Activated CD8-positive, alpha-beta memory T cell treated with anti-CD3 and anti-CD28 coated beads, Interleukin-2, amount 50 U/mL, for 24 hours (primary cell): Measurements from ENCODE around the gene MNAT1.
"Not testable (repeated sequence)": the region's sequence is repeated elsewhere in the genome, so short reads cannot be mapped to it uniquely, and the experiment has no call there.

Source experiments
- DNase-seq: peaks from one replicate; pipeline ENCODE4 v3.0.0-alpha.2; 2020; ENCODE audit errors: extremely low read depth

The MNAT1 gene

DNA sequence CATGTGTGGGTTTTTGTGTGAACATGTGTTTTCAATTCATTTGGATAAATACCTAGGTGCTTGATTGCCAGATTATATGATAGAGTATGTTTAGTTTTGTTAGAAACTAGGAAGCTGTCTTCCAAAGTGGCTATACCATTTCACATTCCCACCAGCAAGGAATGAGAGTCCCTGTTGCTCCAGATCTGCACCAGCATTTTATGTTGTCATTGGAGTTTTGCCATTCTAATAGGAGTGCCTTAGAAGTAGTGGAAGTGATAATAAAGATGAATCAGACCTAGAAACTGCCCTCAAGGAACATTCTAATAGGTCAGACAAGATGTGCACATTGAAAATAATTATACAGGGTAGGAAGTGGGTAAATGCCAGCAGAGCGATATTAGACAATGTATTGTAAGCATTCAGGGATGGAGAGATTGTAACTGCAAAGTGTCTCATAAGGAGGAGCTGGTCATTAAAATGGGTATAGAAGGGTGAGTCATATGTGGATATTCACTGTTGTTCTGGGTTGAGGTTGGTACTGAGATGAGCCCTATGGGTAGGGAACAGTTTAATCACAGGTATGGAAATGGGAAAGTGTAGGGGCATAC, 71.4 kb downstream of the MNAT1 start:
- no peak for DNase-seq

DNA sequence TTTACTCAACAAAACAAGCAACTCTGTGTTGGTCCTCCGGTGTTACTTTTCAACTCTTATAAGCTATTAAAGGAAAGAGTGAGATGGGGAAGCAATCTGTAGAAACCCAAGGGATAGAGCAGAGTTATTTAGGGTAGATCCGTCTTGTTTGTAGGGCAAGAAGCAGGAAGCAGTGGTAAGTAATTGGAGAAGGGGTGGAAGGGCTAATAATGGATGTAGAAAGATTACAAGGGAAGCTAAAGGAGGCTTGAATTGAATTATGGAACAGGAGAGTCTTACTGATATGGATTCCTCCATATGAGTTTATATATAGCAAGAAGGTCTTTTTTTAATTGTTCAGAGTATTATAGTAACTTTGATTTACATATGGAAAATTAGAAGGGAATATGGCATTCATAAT, 72.7 kb downstream of the MNAT1 start:
- DNase-seq, result no peak

DNA sequence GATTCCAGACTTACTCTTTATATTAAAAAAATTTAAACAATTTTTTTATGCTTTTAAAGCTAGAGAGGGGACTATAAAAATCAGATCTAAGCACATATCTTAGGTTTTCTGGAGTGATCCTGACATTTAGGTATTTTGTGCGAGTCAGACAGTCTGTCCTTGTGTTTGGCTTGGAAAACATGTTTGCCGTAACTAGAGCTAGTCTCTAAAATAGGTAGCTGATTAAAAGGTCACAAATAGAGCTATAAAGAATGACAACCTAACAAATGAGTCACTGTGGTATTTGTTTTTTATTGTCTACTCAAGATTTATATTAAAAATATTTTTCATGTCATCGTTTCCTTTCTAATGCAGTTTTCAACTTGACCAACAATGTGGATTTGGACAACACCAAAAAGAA, 73.4 kb downstream of the MNAT1 start:
- no peak for DNase-seq

DNA sequence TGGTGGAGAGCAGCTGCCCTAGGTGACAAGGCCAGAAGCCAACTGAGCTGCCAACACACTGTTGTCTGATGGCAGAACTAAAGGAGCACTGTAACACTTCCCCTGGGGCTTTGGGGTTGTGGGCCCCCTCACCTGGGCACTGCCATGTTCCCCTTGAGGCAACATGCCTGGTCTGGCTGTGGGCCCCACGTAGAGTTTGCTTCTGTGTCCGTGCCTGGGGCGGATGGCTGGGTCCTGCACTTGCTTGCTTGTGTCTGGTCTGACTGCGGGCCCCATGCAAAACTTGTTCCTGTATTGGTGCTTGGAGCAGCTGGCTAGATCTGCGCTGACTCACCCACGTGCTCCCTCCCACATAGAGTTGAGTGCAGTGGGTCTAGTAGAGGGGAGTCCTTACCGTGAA, 78.4 kb downstream of the MNAT1 start:
- no peak for DNase-seq

DNA sequence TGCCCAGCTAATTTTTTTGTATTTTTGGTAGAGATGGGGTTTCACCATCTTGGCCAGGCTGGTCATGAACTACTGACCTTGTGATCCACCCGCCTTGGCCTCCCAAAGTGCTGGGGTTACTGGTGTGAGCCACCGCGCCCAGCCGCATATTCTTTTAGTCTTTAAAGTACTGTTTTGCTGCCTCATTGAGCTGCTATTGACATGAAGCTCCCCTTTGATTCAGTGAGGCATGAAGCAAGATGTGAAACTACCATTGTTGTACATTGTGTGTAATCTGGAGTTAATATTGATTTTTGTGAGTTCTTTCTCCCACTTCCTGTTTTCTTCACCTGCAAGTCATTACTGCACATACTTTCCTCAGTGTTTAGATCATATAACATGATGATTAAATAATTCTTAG, 80.8 kb downstream of the MNAT1 start:
- DNase-seq, result no peak

DNA sequence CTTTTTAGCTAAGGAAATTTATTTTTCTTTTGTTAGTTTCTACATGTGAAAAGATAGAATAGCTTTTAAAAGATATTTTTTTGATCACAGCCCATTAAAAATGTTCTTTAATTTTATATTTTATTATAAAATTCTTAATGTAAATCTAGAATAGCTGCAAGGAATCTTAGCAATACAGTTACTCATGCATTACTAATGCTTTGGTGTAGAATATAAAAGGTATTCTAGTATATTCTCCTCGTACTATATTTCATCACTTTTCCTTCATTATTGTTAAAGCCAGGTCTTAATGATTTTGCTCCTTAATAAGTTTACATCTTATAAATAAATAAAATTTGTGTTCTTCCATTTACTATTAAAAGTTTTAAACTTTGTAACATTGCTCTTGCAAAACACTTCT, 82.6 kb downstream of the MNAT1 start:
- no peak for DNase-seq

DNA sequence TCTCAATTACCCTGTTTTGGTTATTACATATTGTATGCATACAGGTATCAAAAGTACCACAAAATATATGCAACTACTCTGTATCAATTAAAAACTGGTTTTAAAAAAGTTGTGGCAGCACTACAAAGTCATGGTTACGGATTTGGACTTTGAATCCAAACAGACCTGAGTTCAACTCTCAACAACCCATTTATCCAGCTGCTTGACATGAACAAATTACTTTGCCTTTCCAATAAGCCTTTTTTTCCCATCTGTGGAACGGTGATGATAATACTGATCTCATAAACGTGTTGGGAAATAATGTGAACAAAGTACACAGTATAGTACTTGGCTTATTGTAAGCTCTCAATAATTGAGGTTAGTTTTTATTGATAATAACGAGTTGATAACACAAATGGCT, 85.0 kb downstream of the MNAT1 start:
- no peak for DNase-seq

DNA sequence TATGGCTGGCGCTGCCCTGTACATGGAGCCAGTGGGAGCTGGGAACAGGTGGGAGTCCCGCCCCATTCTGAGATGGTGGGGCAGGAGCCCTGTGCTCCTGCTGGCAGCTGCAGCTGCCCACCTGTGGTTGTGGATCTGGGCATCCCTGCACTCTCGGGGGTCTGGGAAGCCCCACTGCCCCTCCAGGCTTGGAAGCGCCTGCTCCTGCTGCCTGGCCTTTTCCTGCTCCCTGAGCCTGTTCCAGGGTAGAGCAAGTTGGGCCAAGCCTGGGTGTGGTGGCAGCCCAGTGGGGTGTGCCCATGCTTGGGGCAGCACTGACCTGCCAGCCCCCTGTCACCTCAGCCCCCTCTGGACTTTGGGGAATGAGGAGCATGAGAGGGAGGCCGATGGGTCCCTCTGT, 104.0 kb downstream of the MNAT1 start:
- no peak for DNase-seq

DNA sequence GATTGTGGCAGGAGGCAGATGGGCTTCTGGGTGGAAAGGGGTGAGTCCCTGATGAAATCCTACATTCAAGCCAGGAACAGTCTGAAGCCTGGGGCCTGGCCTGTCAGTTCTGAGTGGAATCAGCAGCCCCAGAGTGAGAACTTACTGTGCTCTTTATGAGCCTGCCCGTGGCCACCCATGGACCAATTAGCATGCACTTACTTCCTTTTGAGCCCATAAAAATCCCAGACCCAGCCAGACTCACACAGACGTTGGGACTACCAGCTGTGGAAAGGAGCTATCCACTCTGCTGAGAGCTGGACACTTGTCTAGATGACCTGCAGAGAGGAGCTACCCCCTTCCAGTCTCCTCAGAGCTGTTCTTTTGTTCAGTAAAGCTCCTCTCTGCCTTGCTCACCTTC, 104.5 kb downstream of the MNAT1 start:
- DNase-seq, result no peak

DNA sequence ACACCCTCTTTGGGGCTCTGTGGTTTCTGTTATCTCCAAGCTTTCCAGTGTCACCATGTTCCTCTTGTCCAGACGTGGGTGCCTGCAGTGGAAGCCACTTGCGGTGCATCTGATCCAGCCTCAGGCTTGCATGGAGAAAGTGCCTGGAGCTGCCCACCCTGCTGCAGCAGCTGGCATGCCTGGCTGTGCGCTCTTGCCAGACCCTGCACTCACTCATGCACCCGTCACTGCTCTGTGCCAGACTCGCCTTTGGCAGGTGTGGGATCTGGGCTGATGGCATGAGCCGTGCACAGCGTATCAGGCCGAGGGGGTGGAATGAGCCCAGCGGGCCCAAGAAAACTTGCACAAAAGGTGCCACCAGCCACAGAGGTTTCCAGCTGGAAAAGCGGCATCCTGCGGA, 105.1 kb downstream of the MNAT1 start:
- no peak for DNase-seq

DNA sequence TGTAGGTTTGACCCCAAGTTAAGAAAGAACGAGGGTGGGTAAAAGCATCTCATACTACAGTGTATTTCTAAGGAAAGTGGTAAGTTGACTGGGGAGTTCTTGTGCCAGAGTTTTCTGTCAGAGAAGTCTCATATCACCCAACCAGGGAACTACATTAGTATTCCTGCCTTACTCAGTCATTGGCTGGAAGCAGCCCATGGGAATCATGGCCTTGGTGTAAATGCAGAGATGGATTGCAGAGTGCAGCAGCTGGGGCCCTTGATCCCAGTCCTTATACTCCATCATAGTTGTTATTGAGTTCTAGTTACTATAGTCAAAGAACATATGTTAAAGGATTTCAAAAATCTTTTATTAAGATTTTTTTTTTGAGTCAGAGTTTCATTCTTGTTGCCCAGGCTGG, 105.8 kb downstream of the MNAT1 start:
- DNase-seq, result no peak

DNA sequence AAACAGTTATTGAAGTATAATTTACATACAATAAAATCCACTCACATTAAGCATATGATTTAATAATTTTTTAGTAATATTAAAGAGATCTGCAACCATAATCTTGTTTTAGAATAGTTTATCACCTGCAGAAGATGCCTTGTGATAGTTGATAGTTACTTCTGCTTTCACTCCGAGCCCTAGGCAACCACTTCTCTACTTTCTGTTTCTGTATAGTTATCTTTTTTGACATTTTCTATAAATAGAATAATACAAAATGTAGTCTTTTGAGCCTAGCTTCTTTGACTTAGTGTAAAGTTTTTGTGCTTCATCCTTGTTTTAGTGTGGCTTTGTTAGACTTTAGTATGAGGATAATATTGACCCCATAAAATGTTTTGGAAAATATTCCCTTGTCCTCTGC, 111.0 kb downstream of the MNAT1 start:
- DNase-seq, result no peak

DNA sequence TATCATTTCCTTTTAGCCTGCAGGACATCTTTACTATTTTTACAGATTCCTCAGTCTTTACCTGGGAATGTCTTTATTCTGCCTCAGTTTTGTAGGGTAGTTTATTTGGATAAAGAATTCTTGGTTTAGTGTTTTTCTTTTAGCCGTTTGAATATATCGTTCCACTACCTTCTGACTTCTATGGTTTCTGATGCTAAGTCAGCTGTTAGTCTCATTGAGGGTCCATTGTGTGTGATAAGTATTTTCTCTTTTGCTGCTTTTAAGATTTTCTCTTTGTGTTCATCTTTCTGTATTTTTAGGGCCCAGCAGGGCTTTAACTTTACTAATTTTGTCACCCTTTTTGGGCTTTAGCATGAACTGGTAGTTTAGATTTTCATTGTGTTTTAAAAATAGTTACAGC, 113.5 kb downstream of the MNAT1 start:
- DNase-seq, result no peak

DNA sequence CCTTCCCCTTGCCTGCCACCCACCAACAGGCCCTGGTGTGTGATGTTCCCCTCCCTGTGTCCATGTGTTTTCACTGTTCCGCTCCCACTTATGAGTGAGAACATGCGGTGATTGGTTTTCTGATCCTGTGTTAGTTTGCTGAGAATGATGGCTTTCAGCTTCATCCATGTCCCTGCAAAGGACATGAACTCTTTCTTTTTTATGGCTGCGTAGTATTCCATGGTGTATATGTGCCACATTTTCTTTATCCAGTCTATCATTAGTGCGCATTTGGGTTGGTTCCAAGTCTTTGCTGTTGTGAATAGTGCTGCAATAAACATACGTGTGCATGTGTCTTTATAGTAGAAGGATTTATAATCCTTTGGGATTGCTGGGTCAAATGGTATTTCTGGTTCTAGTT, 117.1 kb downstream of the MNAT1 start:
- not testable (repeated sequence) for DNase-seq

DNA sequence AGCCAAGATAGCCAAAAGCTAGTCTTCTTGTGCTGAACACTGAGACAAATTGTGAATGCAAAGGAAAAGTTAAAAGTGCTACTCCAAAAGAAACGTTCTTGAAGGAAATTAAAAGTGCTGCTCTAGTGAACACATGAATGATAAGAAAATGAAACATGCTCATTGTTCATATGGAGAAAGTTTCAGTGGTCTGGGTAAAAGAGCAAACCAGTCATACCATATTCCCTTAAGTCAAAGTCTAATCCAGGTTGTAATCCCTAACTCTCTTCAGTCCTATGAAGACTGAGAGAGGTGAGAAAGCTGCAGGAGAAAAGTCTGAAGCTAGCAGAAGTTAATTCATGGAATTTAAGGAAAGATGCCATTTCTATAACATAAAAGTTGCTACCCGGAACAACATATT, 121.5 kb downstream of the MNAT1 start:
- no peak for DNase-seq

DNA sequence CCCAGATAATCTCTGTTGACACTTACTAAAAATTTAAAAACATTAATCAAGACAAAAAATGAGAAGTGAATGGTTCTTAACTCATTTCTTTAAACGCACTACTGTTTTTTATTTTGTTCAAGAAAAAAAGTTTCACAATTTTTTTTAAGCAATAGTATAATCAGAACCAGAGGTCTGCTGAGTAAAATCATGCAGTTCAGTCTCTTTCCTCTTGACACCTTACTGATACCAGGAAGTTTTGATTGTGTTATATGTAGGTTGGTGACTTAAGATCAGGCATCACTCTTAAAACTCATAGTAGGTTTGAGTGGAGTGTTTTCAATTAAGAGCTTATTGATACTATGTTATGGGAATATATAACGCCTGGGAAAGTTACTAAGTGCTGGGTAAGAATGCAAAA, 125.0 kb downstream of the MNAT1 start:
- no peak for DNase-seq

DNA sequence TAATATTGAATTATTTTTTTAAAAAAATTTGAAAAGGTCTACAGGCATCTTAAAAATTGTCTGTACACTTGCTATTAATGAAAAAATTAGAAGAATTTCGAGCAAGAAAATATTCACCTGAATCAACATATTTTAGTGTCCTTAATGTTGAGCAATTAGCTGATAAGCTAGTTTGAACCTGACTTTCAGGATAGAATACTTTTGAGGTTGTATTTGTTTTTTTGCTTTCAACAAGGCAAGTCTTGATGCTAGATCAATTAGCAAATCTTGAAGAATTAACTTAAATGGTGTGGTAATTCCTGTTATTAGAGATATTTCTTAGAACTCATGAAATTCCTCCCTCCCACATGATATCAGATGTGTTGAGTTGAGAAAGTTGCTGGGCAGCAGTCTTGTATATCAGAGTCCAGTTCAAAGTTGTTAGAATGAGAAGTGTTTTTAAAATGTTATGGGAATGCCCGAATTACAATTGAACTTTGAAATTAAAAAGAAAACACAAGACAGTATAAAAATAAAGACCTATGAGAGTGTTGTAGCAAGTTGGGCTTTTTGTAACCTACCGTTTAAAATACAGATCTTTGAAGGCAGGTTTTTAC, 127.1 kb downstream of the MNAT1 start:
- DNase-seq, result no peak

DNA sequence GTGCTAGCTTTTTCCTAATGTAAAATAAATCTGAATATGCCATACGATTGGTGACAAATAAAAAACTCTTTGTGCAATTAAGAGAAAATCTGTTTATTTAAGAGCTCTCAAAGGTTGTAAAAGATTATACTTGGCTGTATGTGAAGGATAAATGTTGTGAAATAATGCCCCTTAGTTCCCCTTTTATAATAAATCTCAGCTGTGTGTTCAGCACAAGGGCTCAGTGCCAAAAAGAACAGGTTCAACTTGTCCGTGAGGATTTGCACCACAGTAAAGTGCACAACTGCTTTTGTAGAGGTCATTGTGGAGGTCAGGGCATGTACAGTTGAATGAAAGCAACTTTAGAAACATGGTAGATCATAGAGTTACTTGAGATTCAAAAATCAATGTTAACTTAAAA, 127.7 kb downstream of the MNAT1 start:
- no peak for DNase-seq

DNA sequence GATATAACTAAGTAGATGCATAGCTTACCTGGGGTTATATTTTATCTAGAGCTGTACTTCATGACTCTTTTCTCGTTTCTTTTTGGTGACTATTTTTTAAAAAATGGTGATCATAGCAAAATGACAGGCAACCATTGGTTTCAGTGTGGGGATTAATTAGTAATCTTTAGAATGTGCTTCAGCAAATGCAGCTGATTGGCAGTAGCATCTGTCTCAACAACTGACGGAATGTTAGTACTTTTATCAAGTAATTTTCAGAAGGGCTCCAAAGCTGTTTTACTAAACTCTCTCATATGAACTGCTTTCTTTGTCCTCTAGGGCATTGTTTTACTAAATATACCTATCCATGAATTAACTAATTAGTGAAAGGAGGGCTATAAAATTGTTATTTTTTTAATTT, 128.7 kb downstream of the MNAT1 start:
- DNase-seq, result no peak

DNA sequence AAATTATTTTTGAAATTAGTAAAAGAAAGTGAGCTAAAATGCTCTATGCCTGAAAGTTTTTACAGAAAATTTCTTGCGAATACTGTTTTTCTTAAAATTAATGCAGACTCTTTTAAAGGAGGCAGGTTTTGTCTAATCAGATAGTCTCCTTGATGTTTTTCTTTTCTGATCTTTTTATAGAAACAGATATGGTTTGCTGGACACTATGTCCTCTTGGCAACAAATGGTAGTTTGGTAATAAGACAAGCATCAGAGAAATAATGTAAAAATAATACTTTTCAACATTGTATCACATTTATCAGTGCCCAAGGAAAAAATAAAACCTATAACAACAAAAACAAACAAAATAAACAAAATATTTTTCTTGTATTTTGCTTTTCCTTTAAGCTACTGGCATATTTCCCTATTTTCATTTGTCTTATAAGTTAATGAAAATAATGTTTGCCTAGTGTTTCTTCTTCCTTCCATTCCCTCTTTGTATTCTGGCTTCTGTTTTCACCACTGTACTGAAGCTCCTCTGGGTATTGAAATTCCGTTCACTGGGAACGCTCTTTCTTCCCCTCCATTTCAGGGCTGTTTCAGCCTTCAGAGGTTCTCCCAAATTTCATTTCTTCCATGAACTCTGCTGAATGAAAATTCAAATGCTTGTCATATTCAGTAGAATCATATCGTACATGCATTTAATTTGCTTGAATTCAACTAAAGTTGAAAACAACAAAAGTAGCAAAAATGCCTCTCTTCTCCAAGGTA, 131.0 kb downstream of the MNAT1 start:
- no peak for DNase-seq

DNA sequence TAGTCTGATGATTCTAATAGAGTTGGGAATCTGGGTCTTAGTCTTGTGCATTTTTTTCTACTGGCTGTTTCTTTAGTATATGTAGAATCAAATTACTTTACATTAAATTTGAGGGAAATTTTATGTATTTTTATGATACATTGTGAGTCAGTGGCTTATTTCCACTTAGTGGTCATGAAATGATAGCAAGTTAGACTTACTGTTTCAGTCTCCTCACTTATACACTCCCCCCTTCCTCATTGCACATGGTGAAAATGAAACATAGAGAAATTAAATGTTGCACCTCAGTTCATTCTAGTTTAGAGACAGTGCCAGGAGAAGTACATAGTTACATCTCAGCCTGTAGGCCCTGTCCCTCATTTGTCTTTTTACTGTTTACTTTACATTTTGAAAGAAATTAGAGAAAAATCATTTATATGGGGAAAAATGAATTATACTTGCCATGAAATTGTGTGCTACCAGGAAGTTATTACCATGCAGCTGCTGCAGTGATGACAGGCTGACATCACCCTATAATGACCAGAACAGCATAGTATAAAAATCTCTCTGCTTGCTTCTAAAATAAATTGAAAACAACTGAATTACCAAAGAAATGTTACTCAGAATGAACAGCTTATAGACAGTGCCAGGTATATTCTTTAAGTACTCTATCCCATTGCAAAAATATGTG, 133.1 kb downstream of the MNAT1 start:
- DNase-seq, result no peak

DNA sequence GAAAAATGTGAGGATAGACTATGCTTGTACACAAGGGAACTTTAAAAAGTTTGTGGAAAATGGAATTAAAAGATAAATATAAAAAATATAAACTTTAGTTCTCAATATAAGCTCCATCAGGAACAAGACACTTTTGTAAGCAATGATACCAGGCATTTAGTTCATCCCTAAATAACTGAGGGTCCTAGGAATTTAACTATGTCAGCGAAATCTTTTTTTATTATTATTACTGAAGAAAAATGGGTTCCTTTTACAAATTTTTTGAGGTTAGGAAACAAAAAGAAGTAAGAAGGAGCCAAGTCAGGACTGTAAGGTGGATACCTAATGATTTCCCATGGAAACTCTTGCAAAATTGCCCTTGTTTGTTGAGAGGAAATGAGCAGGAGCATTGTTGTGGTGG, 143.6 kb downstream of the MNAT1 start:
- no peak for DNase-seq

DNA sequence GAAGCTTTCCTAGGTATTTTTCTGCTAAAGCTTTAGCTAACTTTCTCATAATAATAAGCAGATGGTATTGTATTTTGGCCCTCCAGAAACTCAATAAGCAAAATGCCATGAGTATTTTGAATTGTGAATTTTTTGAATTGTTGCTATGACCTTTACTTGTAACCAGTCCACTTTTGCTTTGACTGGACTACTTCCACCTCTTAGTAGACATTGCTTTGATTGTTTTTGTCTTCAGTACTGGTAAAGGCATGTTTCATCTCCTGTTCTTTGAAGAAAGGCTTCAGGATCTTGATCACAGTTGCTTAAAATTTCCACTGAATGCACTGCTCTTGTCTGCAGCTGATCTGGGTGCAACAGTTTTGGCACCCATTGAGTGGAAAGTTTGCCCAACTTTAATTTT, 144.0 kb downstream of the MNAT1 start:
- DNase-seq, result no peak
